NCI-H526 treated with DMSO at 0.1 percent for 48 hours (cell line): ENCODE results near the gene NSMF.
"Not testable (repeated sequence)": the region's sequence is repeated elsewhere in the genome, so short reads cannot be mapped to it uniquely, and the experiment has no call there.

Experiments
- DNase-seq: peaks from one replicate; lab custom pipeline; 2025; lab: John Stamatoyannopoulos, UW

Gene NSMF

GRCh38 chr9:137458194-137459151 lies 661 bp downstream of the NSMF start:
- no peak for DNase-seq

GRCh38 chr9:137457406-137458193 lies 1.5 kb downstream of the NSMF start:
- DNase-seq = no peak

GRCh38 chr9:137456864-137457405 lies 2.2 kb downstream of the NSMF start:
- no peak for DNase-seq

- DNase-seq = no peak
These were observed 2.9 kb downstream of the NSMF start for GRCh38 chr9:137456061-137456863.

GRCh38 chr9:137455359-137455991 lies 3.7 kb downstream of the NSMF start:
- DNase-seq = no peak

- no peak for DNase-seq
These were observed 4.4 kb downstream of the NSMF start for GRCh38 chr9:137454597-137455358.

- no peak for DNase-seq
These were observed 5.0 kb downstream of the NSMF start for GRCh38 chr9:137454145-137454596.

GRCh38 chr9:137453643-137454081 lies 5.5 kb downstream of the NSMF start:
- no peak for DNase-seq

- no peak for DNase-seq
These were observed 6.1 kb downstream of the NSMF start for GRCh38 chr9:137452761-137453642.

GRCh38 chr9:137452006-137452760 lies 7.0 kb downstream of the NSMF start:
- DNase-seq = no peak

- DNase-seq = not testable (repeated sequence)
These were observed 7.7 kb downstream of the NSMF start for GRCh38 chr9:137451264-137452005.

GRCh38 chr9:137450539-137451222 lies 8.5 kb downstream of the NSMF start:
- DNase-seq = not testable (repeated sequence)

- DNase-seq = no peak
These were observed 9.1 kb downstream of the NSMF start for GRCh38 chr9:137449931-137450538.

- no peak for DNase-seq
These were observed 9.9 kb downstream of the NSMF start for GRCh38 chr9:137449081-137449844.

- no peak for DNase-seq
These were observed 10.6 kb downstream of the NSMF start for GRCh38 chr9:137448602-137448962.
